Psoas muscle (tissue), 8 donors: ENCODE data around the gene SCCPDH. TPM values are rescaled to one million over a fixed set of nuclear protein-coding genes. Genes with fewer than 3 reads are reported as not detected.

Experiments
- ATAC-seq, 4 donors: fragments of 200-7000 bp; cut with Tn5 transposase; one replicate each; pipeline ENCODE4 v1.9.1; 2020; ENCODE audit warnings: moderate library complexity in 3 of 4, mild to moderate bottlenecking in 2 of 4
- DNase-seq, 2 donors: peaks; one replicate each; pipeline ENCODE4 v3.0.0-alpha.2; 2020
- H3K27ac ChIP-seq: fragments of 200-600 bp; one replicate; pipeline ENCODE4 v1.8.0; 2022
- H3K27me3 ChIP-seq, 3 donors: fragments of 200-600 bp in 1 of 3; one replicate each; pipeline versions ENCODE4 v1.6.1 to v1.8.0; 2013 to 2022; ENCODE audit warnings: low read length in 2 of 3, mild to moderate bottlenecking in 2 of 3, moderate library complexity in 1 of 3; ENCODE audit not compliant: insufficient read depth in 3 of 3
- H3K36me3 ChIP-seq, 2 donors: fragments of 200-600 bp in 1 of 2; one replicate each; pipeline versions ENCODE4 v1.6.1 to v1.8.0; 2013 to 2022; ENCODE audit warnings: low read depth in 1 of 2, mild to moderate bottlenecking in 1 of 2, moderate library complexity in 1 of 2; ENCODE audit not compliant: insufficient read depth in 1 of 2
- H3K4me1 ChIP-seq: fragments of 200-600 bp; one replicate; pipeline ENCODE4 v1.8.0; 2022
- H3K4me3 ChIP-seq: fragments of 200-600 bp; one replicate; pipeline ENCODE4 v1.8.0; 2022; ENCODE audit warnings: mild to moderate bottlenecking
- H3K9me3 ChIP-seq: fragments of 200-600 bp; one replicate; pipeline ENCODE4 v1.8.0; 2022
- CTCF ChIP-seq: fragments of 200-600 bp; IDR thresholded peaks from one replicate; pipeline ENCODE4 v1.8.0; 2022; ENCODE audit warnings: antibody characterized with exemption
- WGBS, 3 donors: extraction: QIAGEN DNeasy Blood & Tissue Kit; methylation state at CpG; one replicate each; pipeline versions ENCODE4 v1.1.6 to v1.1.7; 2013; 5-methylcytosine and 5-hydroxymethylcytosine counted together
- intact Hi-C, 2 donors: fragments of 100-400 bp; cut with DNase I; formaldehyde crosslinking; loops; one replicate each; pipeline versions ENCODE4 v1.11.0 to v1.14.2; 2022
- polyA plus RNA-seq, 3 donors: library from polyadenylated mRNA; stranded (reverse); fragments of 200-250 nt; gene quantifications; one replicate each; pipeline ENCODE4 v1.2.3, GENCODE V29; 2013
- total RNA-seq, 4 donors: library from RNA; stranded (reverse); fragmentation: NEBNext Ultra II Directional in 2 of 4; extraction: Animal tissue kit (Norgen Biotek cat#: 25700) in 2 of 4; gene quantifications; one replicate each; pipeline versions ENCODE4 v1.2.1 to v1.2.4, GENCODE V29; 2021 to 2023
- donor health status: healthy with polysubstance abuse.
- donor health status: DM: no; HTN: no; CAD: no; lungs with moderate emphysema.
- donor health status: Bipolar disorder and iron deficiency.
- donor health status: healthy.
- donor health status: DM: yes; HTN: yes; CAD: no.
- donor health status: DM: no; HTN: no; CAD: no.
- donor health status: DM: no; HTN: no; CAD: no.
- donor health status: DM: yes; HTN: yes; CAD: no.

The SCCPDH gene
- total and polyA plus RNA-seq, 7 donors, result 22.6 to 50.8 (median 41.4) TPM

- peaks cover 3 to 65% of the 10 kb centered on the region in 2 donors for H3K36me3 ChIP-seq
- H3K27me3 ChIP-seq, result no peaks in the 10 kb centered on the region
Measured at GRCh38 chr1:246769306-246769705, 45.1 kb downstream of the SCCPDH start.

GRCh38 chr1:246771366-246771765, 47.2 kb downstream of the SCCPDH start:
- H3K9me3 ChIP-seq, result no peaks in the 10 kb centered on the region
- peaks cover 6% of the 10 kb centered on the region for H3K4me1 ChIP-seq
- no peak overlapping the region for H3K27ac ChIP-seq
- no peak overlapping the region for H3K4me3 ChIP-seq
- intact Hi-C loops, result no loop called here
- no peak for TF ChIP-seq CTCF
- ATAC-seq (no peak), DNase-seq (no peak)
- H3K27me3 ChIP-seq, result no peaks in the 10 kb centered on the region
- WGBS, 3 donors, result 83 to 95% (median 92%) methylated on average over 6 of the region's 6 CpGs
- peaks cover 0 to 64% of the 10 kb centered on the region in 2 donors for H3K36me3 ChIP-seq

More at GRCh38 chr1:246769306-246769705, 45.1 kb downstream of the SCCPDH start:
- H3K27ac ChIP-seq, result peak overlapping the region; percentile 79
- no peaks in the 10 kb centered on the region for H3K4me1 ChIP-seq
- 20 to 34% (median 32%) methylated on average over 7 of the region's 7 CpGs for WGBS, 3 donors
- H3K9me3 ChIP-seq, result no peaks in the 10 kb centered on the region
- peak; percentile 94 to 97 (median 96) for ATAC-seq
- no peak overlapping the region for H3K4me3 ChIP-seq
- intact Hi-C loops, result loop anchor here in 1 of 2 donors (10.0 kb wide), 1 partner anchor 105 kb away; no protein-coding TSS in a partner anchor
- DNase-seq, result peak; percentile 76 to 88
- TF ChIP-seq CTCF, result no peak

- DNase-seq, result no peak
- intact Hi-C loops, result no loop called here
- no peak overlapping the region for H3K4me3 ChIP-seq
- H3K27me3 ChIP-seq, result no peaks in the 10 kb centered on the region
- TF ChIP-seq CTCF, result no peak
- 72 to 99% (median 97%) methylated on average over 2 of the region's 2 CpGs for WGBS, 3 donors
- H3K36me3 ChIP-seq, result peaks cover 0 to 64% of the 10 kb centered on the region in 2 donors
- peaks cover 7% of the 10 kb centered on the region for H3K4me1 ChIP-seq
- no peak overlapping the region for H3K27ac ChIP-seq
- H3K9me3 ChIP-seq, result no peaks in the 10 kb centered on the region
- no peak for ATAC-seq
Measured at GRCh38 chr1:246772686-246773085, 48.5 kb downstream of the SCCPDH start.

GRCh38 chr1:246773213-246773641, 49.0 kb downstream of the SCCPDH start:
- intact Hi-C loops, result no loop called here
- Histone ChIP-seq H3K27ac (no peak overlapping the region), H3K27me3 (no peaks in the 10 kb centered on the region), H3K4me1 (peaks cover 7% of the 10 kb centered on the region), H3K36me3 (peaks cover 0 to 66% of the 10 kb centered on the region in 2 donors), H3K9me3 (no peaks in the 10 kb centered on the region), H3K4me3 (no peak overlapping the region)
- ATAC-seq, result no peak
- no peak for DNase-seq
- no peak for TF ChIP-seq CTCF
- WGBS, 3 donors, result 96 to 98% (median 96%) methylated on average over 4 of the region's 4 CpGs
